HG02642 (cell line): ENCODE measurements around the gene SSU72.
"Not testable (repeated sequence)": the region's sequence is repeated elsewhere in the genome, so short reads cannot be mapped to it uniquely, and the experiment has no call there.

Experiments used
- ATAC-seq: cut with Tn5 transposase; IDR thresholded peaks from one replicate; pipeline ENCODE4 v1.9.1; 2021; ENCODE audit warnings: mild to moderate bottlenecking; ENCODE audit not compliant: unreplicated experiment, poor library complexity

The SSU72 gene

DNA sequence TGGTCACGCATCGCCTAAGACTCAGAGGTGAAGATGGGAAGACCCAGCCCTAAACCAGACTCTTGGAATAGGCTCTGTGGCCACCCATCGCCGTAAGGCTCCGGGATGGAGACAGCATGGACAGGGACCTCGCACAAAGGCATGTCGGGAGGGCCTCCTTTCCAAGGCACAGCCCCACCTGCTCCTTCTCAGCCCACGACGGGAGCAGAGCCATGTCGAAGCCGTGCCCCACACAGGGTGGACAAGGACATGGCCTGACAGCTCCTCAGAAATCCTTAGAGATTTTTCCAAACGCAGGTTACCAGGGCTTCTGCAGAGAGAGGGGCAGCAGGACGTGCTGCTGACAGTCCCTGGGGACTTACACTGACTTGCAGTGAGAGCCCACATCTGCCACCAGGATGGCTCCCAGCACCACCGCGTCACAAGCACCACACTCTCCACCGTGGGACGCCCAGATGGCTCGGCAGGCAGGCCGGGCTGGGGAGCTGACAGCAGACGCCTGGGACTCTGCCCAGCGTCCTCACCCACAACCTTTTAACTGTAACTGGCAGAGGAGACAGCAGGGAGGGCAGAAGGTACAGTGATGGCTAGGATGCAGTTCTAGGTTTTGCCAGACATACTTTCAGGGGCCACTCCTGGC is 12.0 kb downstream of the SSU72 start:
- no peak for ATAC-seq

DNA sequence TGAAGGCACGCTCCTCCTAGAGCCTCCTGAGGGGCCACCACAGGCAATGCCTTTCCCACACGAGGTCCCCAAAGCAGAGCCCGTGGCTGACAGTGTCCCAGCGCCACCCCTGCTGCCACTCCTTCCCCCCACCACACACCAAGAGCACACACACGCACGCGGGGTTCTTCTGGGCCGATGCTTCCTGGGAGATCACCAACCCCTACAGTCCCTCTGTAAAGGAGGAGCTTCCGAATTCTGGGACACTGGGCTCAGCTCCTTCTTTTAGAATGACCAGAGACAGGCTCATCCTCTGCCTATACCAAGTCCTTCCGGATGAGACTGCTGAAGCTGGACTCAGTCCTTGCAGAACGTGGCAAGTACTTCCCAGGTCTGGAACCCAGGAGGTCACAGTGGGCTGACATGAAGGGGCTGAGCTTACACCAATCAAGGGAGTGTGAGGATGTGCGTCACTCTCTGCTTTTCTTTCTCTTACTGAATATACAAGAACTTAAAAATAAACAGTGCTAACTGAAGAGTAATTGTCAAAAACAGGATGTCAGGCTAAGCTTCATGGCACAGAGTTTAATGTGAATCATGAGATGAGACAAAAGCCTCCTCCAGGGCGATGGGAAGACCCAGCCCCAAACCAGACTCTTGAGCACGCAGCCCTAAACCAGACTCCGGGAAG is 12.7 kb downstream of the SSU72 start:
- ATAC-seq: no peak

- ATAC-seq: no peak
Observed at GRCh38 chr1:1560178-1560577, 14.5 kb downstream of the SSU72 start.

DNA sequence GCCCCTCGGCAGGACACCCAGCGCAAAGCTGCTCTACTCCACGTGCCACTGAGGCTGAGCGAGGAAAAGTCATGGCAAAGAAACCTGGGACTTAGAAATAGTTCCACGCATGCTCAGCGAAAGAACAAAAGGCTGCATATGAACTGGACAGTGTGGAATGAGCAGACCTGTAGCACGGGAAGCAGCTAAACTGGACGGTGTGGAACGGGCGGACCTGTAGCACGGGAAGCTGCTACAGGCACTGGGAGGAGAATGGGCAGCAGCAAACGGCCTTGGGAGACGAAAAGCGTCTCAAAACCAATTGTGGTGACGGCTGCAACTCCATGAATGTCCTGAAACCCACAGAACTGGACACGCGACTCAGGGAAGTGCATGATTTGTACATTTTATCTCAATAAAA is 15.6 kb downstream of the SSU72 start:
- no peak for ATAC-seq

DNA sequence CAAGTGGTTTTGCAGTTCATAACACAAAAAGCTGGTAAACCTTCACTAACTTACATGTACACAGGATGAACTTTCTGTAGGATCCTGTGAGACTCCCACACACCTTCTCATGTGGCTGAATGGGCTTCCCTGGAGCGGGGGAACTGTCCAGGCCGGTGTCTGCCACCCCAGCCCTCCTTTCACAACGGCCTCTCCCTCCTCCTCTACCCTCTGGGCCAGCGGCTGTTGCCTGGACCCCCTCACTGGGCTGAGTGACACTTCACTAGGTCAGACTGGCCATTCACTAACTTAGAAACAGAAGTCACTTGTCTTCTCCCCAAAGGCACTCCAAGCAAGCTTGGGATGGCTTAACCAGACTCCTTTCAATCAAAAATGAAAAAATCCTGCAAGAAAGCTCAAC is 16.1 kb downstream of the SSU72 start:
- no peak for ATAC-seq

- not testable (repeated sequence) for ATAC-seq
Observed at GRCh38 chr1:1557688-1558087, 17.0 kb downstream of the SSU72 start.

DNA sequence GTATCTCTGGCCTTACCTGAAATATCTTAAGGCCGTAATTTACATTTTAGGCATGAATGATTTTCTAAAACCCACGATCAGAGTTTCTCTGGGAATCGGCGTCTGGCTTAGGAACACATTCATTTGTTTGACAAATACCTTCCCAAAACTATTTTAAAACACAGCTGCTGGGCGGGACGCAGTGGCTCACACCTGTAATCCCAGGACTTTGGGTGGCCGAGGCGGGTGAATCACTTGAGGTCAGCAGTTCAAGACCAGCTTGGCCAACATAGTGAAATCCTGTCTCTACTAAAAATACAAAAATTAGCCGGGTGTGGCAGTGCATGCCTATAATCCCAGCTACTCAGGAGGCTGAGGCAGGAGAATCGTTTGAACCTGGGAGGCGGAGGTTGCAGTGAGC is 17.7 kb downstream of the SSU72 start:
- ATAC-seq: not testable (repeated sequence)

- no peak for ATAC-seq
Observed at GRCh38 chr1:1556505-1556904, 18.2 kb downstream of the SSU72 start.

DNA sequence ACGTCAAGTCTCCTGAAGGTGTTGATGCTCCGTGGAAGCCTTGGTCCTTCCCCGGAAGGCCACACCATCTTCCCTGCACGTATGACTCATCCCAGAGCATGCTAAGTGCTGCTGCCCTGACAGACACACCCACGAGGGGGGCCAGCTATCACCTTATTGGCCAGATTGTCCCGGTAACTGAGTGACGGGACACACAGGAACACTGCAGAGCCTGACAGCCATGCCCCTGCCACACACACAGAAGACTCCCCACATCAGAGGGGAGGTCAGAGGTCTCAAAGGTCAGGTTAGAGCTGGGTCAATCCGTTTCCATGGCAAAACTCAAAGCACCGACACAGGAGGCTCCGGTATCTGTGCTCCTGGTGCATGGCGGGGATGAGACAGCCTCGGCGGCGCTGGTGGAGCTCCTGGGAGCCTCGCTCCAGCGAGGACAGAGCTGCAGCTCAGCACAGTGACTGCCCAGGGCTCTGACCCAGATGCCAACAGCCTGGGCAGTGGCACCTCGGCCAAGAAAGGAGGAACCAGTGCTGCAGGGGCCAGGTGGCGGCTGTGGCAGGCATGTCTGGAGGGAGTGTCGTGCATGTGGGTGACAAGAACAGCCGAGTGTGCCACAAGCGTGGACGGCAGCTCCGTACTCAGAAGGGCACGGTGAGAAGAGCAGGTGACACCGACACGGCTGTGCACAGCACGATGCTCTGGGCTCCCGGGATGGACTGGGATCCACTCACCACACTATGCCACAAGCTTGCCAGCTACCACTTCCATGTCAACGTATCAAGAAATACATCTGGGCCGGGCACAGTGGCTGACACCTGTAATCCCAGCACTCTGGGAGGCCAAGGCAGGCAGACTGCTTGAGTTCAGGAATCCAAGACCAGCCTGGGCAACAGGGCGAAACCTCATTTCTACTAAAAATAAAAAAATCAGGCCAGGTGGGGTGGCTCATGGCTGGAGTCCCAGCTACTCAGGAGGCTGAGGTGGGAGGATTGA is 19.4 kb downstream of the SSU72 start:
- ATAC-seq: no peak

- ATAC-seq: no peak
Observed at GRCh38 chr1:1554550-1554925, 20.1 kb downstream of the SSU72 start.

DNA sequence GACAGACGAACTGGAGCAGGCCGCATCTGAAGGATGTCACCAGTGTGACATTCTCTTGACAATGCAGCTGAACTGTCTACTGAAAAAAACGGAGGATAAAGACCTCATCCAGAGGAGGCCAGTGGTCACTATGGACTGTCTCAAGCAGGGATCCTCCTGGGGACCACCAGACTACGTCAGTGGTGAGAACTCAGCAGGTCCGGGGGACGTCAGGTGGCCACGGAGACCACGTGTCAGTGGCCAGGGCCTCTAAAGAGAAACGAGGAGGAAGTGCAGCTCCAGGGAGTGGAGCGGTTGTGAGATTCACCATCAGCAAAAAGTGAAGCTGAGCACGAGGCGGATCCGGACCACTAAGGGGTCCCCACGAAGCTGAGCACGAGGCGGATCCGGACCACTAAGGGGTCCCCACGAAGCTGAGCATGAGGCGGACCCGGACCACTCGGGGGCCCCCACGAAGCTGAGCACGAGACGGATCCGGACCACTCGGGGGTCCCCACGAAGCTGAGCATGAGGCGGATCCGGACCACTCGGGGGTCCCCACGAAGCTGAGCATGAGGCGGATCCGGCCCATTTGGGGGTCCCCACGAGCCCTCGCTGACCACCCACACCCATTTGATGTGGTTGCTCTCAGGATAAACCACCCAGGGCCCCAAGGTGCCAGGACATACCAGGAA is 20.7 kb downstream of the SSU72 start:
- no peak for ATAC-seq

- no peak for ATAC-seq
Observed at GRCh38 chr1:1552263-1552639, 22.4 kb downstream of the SSU72 start.

DNA sequence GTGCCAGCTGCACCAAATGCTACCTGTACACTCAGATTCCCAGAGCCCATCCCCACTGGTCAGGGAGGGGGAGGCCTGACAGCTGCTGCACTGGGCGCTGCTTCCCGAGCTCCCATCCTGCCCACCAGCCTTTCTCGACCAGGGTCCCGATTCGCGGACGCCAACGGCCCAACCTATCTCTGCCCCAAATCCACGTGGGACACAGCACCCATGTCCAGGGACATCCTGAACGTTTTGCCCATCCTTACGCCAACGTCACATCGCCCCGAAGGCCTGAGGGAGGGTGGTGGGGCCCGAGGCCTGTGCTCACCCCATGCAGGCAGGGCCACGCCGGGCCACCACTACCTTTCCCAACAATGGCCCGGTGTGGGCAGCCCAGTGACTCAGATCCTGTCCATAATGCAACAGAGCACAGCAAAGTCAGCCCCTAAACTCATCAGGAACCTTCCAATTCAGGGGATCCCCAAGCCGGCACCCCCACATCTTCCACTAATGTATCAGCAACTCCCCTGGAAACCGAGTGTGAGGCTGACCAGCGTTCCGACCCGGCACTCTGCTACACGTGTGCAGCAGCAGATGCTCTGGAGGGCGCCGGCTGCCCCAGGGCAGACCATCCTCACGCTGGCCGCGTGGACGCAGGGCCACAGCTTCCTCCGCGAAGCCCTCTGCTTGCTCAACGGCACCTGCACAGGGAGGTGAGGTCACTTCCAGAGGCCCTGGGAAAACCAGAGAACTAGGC is 23.0 kb downstream of the SSU72 start:
- no peak for ATAC-seq

- ATAC-seq: no peak
Observed at GRCh38 chr1:1550591-1551432, 23.9 kb downstream of the SSU72 start.

DNA sequence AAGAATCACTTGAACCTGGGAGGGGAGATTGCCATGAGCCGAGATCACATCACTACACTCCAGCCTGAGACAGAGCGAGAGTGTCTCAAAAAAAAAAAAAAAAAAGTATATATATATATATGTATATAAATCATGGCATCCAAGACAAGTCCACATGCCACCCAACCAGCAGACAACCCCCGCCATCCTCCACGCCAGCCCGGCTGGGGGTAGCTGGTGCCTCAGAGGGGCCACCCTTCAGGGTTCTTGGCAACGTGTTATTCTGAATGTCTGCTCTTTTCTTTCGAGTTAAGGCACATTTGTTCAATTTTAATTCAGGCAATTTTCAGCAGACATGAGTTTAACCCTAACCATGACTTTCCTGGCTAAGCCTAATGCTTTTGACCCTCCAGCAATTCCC is 24.6 kb downstream of the SSU72 start:
- ATAC-seq: no peak

GRCh38 chr1:1548591-1548990 is 26.1 kb downstream of the SSU72 start:
- ATAC-seq: no peak

- ATAC-seq: no peak
Observed at GRCh38 chr1:1547476-1547875, 27.2 kb downstream of the SSU72 start.

DNA sequence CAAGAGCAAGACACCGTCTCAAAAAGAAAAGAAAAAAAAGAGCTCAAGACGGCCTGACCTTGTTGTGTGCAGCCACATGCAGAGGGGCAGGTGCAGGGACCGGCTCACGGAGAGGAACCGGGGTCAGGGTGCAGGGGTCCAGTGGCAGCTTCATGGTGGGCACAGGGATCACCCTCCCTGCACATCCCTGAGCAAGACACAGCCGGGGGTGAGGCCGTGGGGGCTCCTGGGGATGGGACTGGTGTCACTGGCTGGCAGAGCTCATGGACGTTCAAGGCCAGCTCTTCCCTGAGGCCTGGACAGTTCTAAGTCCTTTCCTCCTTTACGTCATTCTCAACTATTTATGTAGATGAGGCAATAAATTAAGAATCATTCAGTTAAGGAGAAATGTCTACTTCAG is 27.7 kb downstream of the SSU72 start:
- ATAC-seq: no peak
